T-helper 1 cell treated with Interleukin-12 subunit alpha and Interleukin-12 subunit beta and Interleukin-4 antibody, amounts not matched to agents 30 μg/mL and 1 μg/mL, for 36 hours (primary cell): Measurements from ENCODE around the gene PDZRN4.

ENCODE experiments used
- H3K27ac Mint-ChIP-seq: one replicate; pipeline ENCODE4 v1.8.0; 2021; ENCODE audit warnings: mild to moderate bottlenecking, mixed read lengths
- H3K27me3 Mint-ChIP-seq: one replicate; pipeline ENCODE4 v1.8.0; 2021; ENCODE audit warnings: low read depth, mixed read lengths
- H3K36me3 Mint-ChIP-seq: one replicate; pipeline ENCODE4 v1.8.0; 2021; ENCODE audit warnings: low read depth, mixed read lengths
- H3K4me1 Mint-ChIP-seq: one replicate; pipeline ENCODE4 v1.8.0; 2021; ENCODE audit warnings: low read depth, mixed read lengths
- H3K4me3 Mint-ChIP-seq: one replicate; pipeline ENCODE4 v1.8.0; 2021; ENCODE audit warnings: mild to moderate bottlenecking, moderate library complexity, mixed read lengths
- H3K9me3 Mint-ChIP-seq: one replicate; pipeline ENCODE4 v1.8.0; 2021; ENCODE audit warnings: mixed read lengths

PDZRN4 gene

DNA sequence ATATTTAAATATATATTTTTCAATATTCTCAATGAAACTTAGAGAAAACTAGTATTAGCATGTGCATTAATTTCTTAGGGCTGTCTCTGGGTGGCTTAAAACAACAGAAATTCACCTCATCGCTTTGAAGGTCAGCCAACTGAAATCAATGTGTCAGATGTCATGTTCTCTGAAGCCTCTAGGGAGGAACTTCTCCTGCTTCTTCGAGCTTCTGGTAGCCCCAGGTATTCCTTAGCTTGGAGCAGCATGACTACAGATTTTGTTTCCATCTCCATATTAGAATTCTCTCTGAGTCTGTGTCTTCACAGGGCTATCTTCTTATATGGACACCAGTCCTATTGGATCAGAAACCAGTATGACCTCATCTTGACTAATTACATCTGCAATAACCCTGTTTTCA, 221.5 kb downstream of the PDZRN4 start:
- Mint-ChIP-seq H3K27ac (no peak overlapping the region), H3K27me3 (no peaks in the 10 kb centered on the region), H3K4me1 (no peaks in the 10 kb centered on the region), H3K4me3 (no peak overlapping the region), H3K9me3 (peaks cover 8% of the 10 kb centered on the region), H3K36me3 (no peaks in the 10 kb centered on the region)

DNA sequence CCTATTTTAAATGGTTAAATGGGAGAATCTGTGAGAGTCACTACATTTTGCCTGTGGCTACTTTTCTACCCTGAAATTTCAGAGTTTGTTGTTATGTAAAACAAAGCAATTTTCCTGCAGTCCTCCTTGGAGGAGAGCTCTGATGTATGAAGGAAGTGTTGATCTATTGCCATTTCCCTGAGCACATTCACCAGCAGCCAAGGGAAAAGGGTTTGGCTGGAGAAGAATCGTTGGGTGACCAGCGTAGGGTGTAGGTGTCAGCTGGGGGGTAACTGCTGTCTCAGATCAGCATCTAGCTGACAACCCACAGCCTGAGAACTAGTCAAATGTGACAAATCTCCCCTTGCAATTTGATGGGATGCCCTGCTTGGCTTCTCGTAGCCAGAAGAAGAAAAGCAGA, 230.5 kb downstream of the PDZRN4 start:
- no peak overlapping the region for H3K4me3 Mint-ChIP-seq
- no peaks in the 10 kb centered on the region for H3K36me3 Mint-ChIP-seq
- no peaks in the 10 kb centered on the region for H3K9me3 Mint-ChIP-seq
- H3K4me1 Mint-ChIP-seq = no peaks in the 10 kb centered on the region
- H3K27ac Mint-ChIP-seq = no peak overlapping the region
- no peaks in the 10 kb centered on the region for H3K27me3 Mint-ChIP-seq

DNA sequence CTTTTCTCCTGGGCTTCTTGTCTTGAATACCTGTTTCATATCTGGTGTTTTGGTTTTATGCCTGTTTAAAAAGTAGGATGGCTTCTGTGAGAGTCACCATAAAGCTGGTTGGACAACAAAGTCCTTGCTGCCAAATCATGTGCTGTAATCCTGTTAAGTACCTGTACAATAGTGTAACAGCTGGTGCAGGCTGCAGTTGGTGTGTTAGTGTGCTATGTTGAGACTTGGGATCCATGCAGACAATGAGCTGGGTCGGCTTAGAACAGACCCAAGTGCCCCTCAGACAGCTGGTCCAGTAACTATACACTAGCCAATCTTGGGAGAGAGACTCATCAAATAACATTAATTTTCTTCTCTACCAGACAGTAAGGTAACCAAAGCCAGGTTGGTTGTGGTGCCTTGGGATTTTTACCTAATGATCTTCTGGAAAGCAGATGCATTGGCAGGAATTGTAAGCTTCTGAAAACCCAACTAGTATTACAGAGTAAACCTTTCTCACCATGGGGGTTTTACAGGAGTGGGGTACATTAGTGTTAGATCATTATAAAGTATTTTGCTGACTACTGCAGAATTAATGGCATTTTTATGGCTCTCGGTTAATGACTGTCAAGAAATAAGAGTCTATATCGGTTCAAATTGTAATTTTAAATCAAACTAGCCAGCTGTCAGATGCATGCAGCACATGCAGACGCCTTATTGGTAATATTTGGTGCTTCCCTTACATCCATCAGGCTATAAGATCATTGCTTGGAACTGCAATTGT, 231.2 kb downstream of the PDZRN4 start:
- no peaks in the 10 kb centered on the region for H3K36me3 Mint-ChIP-seq
- no peaks in the 10 kb centered on the region for H3K4me1 Mint-ChIP-seq
- no peaks in the 10 kb centered on the region for H3K27me3 Mint-ChIP-seq
- H3K4me3 Mint-ChIP-seq = no peak overlapping the region
- H3K9me3 Mint-ChIP-seq = no peaks in the 10 kb centered on the region
- H3K27ac Mint-ChIP-seq = no peak overlapping the region

DNA sequence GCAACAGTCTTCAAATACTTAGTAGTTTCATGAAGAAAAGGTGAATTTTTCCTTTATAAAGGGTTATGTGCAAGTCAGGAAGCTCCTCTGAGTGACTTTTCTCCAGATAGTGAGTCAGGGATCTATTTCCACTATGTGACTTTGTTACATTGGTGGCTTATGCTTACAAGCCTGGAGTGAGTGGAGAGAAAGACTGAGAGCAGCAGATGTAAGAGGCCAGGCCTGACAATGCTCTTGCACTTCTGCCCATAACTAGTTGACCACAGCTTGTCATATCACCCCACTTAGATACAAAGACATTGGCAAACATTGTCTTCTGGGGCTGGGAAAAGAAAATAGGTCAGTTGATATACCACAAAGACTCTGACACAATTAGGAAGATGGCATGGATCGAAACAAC, 236.5 kb downstream of the PDZRN4 start:
- no peaks in the 10 kb centered on the region for H3K36me3 Mint-ChIP-seq
- H3K4me1 Mint-ChIP-seq = no peaks in the 10 kb centered on the region

DNA sequence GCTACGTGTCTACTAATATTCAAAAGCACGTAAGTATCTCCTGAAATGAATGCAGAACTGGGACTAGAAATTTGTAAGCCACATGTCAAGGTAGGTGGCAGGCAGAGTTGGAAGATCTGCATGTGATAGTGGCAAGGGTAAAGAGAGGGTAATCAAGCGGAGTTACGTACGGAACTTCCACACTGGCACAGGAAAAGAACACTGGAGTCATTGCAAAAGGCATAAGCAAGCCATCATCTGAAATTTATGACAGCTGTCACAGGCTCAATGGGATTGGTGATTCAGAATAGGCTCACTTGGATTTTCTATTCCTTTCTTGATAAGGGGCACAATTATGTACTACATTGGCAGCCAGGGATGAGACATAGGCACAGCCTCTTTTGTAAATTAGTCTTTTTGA, 245.3 kb downstream of the PDZRN4 start:
- H3K4me3 Mint-ChIP-seq = no peak overlapping the region
- no peaks in the 10 kb centered on the region for H3K36me3 Mint-ChIP-seq
- H3K27me3 Mint-ChIP-seq = no peaks in the 10 kb centered on the region
- H3K9me3 Mint-ChIP-seq = no peaks in the 10 kb centered on the region
- H3K4me1 Mint-ChIP-seq = no peaks in the 10 kb centered on the region
- no peak overlapping the region for H3K27ac Mint-ChIP-seq

More for the DNA sequence above, 236.5 kb downstream of the PDZRN4 start:
- no peaks in the 10 kb centered on the region for H3K27me3 Mint-ChIP-seq
- H3K4me3 Mint-ChIP-seq = no peak overlapping the region
- no peak overlapping the region for H3K27ac Mint-ChIP-seq
- no peaks in the 10 kb centered on the region for H3K9me3 Mint-ChIP-seq

DNA sequence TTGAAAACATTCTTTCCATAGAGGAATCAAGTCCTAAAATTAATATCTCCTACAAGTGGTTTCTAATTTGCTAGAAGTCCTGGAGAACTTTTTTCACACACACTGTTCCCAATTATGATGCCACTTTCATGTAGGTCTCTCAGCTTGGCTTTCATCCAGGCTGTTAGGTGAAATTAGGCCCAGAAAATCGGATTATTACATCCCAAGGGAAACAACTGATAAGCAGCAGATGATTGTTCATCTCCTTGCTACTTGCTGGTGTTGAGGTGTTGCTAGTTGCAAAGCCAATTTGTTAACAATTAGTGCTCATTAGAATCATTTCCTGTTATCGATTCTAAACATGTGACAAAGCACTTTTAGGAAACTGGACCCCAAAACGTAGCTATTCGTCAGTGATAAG, 248.0 kb downstream of the PDZRN4 start:
- Mint-ChIP-seq H3K4me1 (no peaks in the 10 kb centered on the region), H3K27me3 (no peaks in the 10 kb centered on the region), H3K4me3 (no peak overlapping the region), H3K27ac (no peak overlapping the region), H3K9me3 (no peaks in the 10 kb centered on the region), H3K36me3 (no peaks in the 10 kb centered on the region)

DNA sequence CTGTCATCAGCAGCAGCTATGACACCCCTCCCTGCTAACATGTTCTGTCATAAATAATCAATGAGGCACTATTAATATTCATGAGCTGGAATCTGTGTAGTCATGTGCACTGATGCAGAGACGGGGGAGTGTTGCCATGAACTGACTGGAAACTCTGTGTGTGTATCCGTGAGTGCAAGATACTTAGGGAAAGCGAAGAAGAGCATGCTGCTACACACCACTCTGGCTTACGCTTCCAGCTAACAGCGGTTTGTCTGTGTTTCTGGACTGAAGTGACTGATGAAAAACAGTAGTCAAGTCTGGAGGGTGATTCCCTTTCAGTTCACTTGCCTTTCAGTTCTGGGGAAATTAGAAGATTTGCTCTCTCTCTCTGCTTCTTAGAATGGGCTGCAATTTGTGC, 249.4 kb downstream of the PDZRN4 start:
- Mint-ChIP-seq H3K4me1 (no peaks in the 10 kb centered on the region), H3K9me3 (no peaks in the 10 kb centered on the region), H3K4me3 (no peak overlapping the region), H3K27me3 (no peaks in the 10 kb centered on the region), H3K27ac (no peak overlapping the region), H3K36me3 (no peaks in the 10 kb centered on the region)

DNA sequence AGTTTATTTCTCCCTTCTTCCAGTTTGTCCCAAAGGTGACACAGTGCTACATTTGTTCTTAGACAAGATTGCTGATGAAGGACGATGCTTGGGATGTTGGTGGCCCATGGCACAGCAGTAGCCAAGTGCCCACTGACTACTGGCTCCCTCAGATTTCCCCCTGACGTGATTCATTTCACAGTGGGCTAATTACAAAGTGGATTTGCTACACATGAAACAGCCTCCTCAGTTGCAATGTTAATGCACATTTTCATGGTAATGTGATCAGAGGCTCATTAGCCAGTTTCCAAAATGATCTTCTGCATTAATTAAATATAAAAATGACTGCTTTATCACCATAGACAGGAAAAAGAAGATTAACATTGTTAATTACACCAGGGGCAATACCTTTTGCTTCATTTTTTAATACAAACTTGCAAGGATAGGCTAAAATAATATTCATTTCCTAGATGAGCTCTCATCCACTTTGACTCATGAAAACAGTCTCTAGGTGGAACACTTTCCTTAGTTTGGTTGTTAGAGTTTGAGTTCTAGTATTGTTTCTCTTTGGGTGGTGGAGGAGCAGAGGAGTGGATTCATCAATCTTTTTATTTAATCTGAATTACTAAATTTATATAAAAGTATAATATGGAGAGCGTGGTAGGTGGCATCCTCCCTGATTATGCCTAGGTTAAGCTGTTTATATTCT, 250.9 kb downstream of the PDZRN4 start:
- H3K27me3 Mint-ChIP-seq = no peaks in the 10 kb centered on the region
- H3K4me3 Mint-ChIP-seq = no peak overlapping the region
- H3K4me1 Mint-ChIP-seq = no peaks in the 10 kb centered on the region
- no peak overlapping the region for H3K27ac Mint-ChIP-seq
- no peaks in the 10 kb centered on the region for H3K9me3 Mint-ChIP-seq
- no peaks in the 10 kb centered on the region for H3K36me3 Mint-ChIP-seq

DNA sequence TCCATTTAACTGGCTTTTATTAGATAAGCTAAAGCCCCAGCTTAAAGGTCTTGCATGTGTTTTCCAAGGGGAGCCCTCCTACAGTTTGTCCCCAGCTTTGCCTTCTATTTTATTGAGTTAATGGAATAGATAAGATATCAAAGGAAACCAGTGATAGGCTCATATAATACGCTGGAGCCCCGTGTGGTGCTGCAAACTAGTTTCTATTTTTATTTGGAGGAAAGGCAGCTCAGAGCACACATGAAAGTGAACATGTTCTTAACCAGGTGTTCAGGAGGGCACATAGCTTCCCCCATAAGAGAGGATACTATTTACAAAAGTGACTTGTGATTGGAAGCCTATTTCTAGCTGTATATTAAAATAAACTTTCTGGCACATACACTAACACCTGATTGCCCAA, 251.7 kb downstream of the PDZRN4 start:
- no peaks in the 10 kb centered on the region for H3K9me3 Mint-ChIP-seq
- H3K4me3 Mint-ChIP-seq = no peak overlapping the region
- no peak overlapping the region for H3K27ac Mint-ChIP-seq
- H3K4me1 Mint-ChIP-seq = no peaks in the 10 kb centered on the region
- H3K27me3 Mint-ChIP-seq = no peaks in the 10 kb centered on the region
- H3K36me3 Mint-ChIP-seq = no peaks in the 10 kb centered on the region

DNA sequence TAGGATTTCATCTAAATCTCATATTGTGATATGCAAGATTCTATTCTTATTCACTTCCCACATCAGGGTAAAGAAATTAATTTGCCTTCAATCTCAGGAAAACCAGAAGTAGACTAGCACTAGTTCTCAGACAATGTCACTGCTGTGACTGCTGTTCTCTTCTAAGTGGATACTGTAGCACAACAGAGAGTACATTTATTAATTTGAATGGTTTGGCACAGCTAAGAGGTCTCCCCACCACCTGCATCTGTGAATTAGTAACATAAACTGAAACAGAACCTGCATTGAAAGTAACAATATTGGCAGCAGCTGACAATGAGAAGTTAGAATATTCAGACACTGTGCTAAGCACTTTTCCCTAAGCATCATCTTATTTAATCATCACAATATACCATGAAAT, 253.1 kb downstream of the PDZRN4 start:
- H3K9me3 Mint-ChIP-seq = no peaks in the 10 kb centered on the region
- no peaks in the 10 kb centered on the region for H3K27me3 Mint-ChIP-seq
- no peak overlapping the region for H3K4me3 Mint-ChIP-seq
- H3K4me1 Mint-ChIP-seq = no peaks in the 10 kb centered on the region
- H3K36me3 Mint-ChIP-seq = no peaks in the 10 kb centered on the region
- no peak overlapping the region for H3K27ac Mint-ChIP-seq

DNA sequence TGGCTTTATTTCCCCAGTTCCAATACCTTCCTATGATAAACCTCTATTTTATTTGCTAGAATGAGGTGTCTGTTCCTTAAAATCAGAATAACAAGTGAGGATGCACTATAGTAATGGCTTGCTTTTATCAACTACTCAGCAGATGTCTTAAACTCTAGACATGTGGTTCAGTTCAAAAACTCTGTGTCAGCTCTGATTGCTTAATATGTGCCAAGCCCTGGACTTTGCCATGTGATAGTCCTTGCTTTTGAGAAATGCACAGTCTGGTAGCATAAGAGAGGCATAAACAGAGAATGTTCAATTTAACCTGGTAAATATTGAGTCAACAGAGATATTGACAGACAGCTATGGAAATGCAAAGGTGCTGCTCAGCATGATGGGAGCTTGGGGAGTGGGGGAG, 254.8 kb downstream of the PDZRN4 start:
- Mint-ChIP-seq H3K9me3 (no peaks in the 10 kb centered on the region), H3K36me3 (no peaks in the 10 kb centered on the region), H3K27me3 (no peaks in the 10 kb centered on the region), H3K4me3 (no peak overlapping the region), H3K27ac (no peak overlapping the region), H3K4me1 (no peaks in the 10 kb centered on the region)

DNA sequence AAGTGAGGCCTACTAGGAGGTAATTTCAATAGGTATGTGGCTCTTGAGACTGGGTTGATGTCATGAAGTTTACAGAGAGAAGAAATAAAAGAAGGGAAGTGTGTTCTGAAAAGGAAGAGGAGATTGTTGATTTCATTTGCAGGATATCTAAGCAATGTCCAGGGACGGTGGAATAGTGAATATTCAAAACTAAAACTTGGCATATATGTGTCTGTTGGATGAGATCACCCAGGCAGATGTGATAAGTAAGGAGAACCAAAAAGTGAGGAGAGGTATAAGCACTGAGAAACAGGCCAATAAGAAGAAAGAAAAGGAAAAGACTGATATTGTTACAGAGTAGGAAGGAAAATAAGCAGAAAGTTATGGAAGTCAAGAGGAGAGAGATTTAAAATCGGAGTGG, 255.6 kb downstream of the PDZRN4 start:
- H3K9me3 Mint-ChIP-seq = no peaks in the 10 kb centered on the region

DNA sequence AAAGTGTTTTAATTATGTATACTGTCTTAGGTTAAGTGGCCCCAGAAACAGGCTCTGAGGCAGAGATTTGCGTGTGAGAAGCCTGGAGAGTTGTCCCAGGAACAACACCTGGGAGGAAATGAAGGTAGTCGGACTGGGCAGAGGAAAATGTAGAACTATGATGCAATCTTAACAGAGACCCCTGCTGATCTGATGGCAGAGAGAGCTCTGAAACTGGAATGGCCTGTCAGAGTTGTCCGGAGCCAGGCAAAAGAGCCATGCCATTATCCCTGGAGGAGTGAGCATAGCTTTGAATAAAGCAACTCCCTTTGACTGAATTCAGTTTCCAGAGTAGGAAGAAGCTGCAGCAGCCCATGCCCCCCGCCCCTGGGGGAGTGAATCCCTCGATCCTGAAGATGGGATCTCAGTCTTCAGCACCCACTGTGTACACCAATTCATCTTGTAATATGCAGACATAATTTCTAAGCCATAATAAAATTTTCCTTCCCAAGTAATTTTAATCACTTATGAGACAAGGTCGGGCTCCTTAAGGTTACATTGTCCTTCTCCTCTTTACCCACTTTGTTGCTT, 264.8 kb downstream of the PDZRN4 start:
- Mint-ChIP-seq H3K36me3 (no peaks in the 10 kb centered on the region), H3K4me1 (no peaks in the 10 kb centered on the region), H3K9me3 (no peaks in the 10 kb centered on the region), H3K27me3 (no peaks in the 10 kb centered on the region), H3K4me3 (no peak overlapping the region), H3K27ac (no peak overlapping the region)

More for the DNA sequence above, 255.6 kb downstream of the PDZRN4 start:
- no peaks in the 10 kb centered on the region for H3K36me3 Mint-ChIP-seq
- H3K4me1 Mint-ChIP-seq = no peaks in the 10 kb centered on the region
- no peaks in the 10 kb centered on the region for H3K27me3 Mint-ChIP-seq
- H3K4me3 Mint-ChIP-seq = no peak overlapping the region
- no peak overlapping the region for H3K27ac Mint-ChIP-seq

DNA sequence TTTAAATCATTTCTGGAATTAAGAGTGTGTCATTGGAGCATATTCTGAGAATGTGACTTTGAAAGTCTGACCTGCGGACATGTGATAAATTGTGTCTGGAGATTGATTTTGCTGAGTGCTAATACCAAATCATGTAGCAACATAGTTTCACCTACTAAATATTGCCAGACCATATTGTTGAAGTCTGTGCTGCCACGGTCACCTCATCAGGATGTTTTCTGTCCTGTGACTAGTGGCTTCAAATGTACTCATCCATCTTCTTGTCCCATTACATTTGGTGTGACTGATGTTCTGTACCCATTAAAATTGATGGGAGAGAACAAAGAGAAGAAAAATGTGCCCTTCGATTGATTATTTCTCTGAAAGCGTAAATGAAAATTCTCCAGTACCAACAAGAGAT, 265.3 kb downstream of the PDZRN4 start:
- H3K36me3 Mint-ChIP-seq = no peaks in the 10 kb centered on the region
- no peaks in the 10 kb centered on the region for H3K4me1 Mint-ChIP-seq
- no peak overlapping the region for H3K4me3 Mint-ChIP-seq
- no peaks in the 10 kb centered on the region for H3K27me3 Mint-ChIP-seq
- no peaks in the 10 kb centered on the region for H3K9me3 Mint-ChIP-seq
- H3K27ac Mint-ChIP-seq = no peak overlapping the region
